H1 (cell line): Measurements from ENCODE around the gene IRAK1BP1. TPM values are rescaled to one million over a fixed set of nuclear protein-coding genes. Genes with fewer than 3 reads are reported as not detected.

Experiments
- ASH2L ChIP-seq: fragments of 200-600, 300-600 bp; sonication (generic); IDR thresholded peaks from one replicate; pipeline ENCODE4 v1.7.1; 2017; ENCODE audit warnings: low read length
- ATF2 ChIP-seq: IDR thresholded peaks from 2 replicates; pipeline ENCODE4 v1.6.1; 2012; ENCODE audit warnings: low read length, inconsistent platforms
- BACH1 ChIP-seq: IDR thresholded peaks from 2 replicates; pipeline ENCODE4 v1.6.1; 2012; ENCODE audit warnings: low read length, improper control_type of control experiment
- HDAC6 ChIP-seq: IDR thresholded peaks from one replicate; pipeline ENCODE4 v1.7.1; 2012; ENCODE audit warnings: low read depth, mild to moderate bottlenecking, inconsistent platforms, low read length, moderate library complexity
- KDM4A ChIP-seq: IDR thresholded peaks from one replicate; pipeline ENCODE4 v1.7.1; 2012; ENCODE audit warnings: low read depth, mild to moderate bottlenecking, moderate library complexity, low read length, inconsistent platforms; ENCODE audit not compliant: severe bottlenecking
- NRF1 ChIP-seq: IDR thresholded peaks from 2 replicates; pipeline ENCODE4 v1.6.1; 2011; ENCODE audit warnings: mild to moderate bottlenecking, low read depth, low read length, improper control_type of control experiment
- RXRA ChIP-seq: IDR thresholded peaks from 2 replicates; pipeline ENCODE4 v1.6.1; 2011; ENCODE audit warnings: low read depth, mild to moderate bottlenecking, low read length, moderate library complexity; ENCODE audit not compliant: insufficient read depth
- SIN3A ChIP-seq, 2 experiments: IDR thresholded peaks in 1 of 2; conservative IDR thresholded peaks in 1 of 2; 2 replicates each; pipeline ENCODE4 v1.6.1; 2011 to 2012; ENCODE audit warnings: low read length in 2 of 2, improper control_type of control experiment in 1 of 2, low read depth in 1 of 2, mild to moderate bottlenecking in 1 of 2
- polyA plus RNA-seq, 7 experiments: library from polyadenylated mRNA; depleted of rRNA in 3 of 7; stranded (reverse) in 5 of 7; unstranded in 2 of 7; fragments of >200 nt in 5 of 7; fragments of 200-250 nt in 2 of 7; gene quantifications; 1 replicate in 5 of 7; 2 replicates in 1 of 7; 4 replicates in 1 of 7; pipeline versions ENCODE4 v1.2.1 to v1.2.3, GENCODE V29; 2011 to 2013; ENCODE audit warnings: missing spikeins in 2 of 7, mixed read lengths in 2 of 7
- total RNA-seq: library from RNA; stranded (reverse); fragmentation: NEBNext Ultra II Directional; extraction: Animal tissue kit (Norgen Biotek cat#: 25700); gene quantifications from 2 replicates; pipeline ENCODE4 v1.2.1, GENCODE V29; 2021
- TF ChIP-seq, protein P1 (sequence below): IDR thresholded peaks from 2 replicates; pipeline ENCODE4 v1.6.1; 2011; ENCODE audit warnings: low read length, improper control_type of control experiment
- TF ChIP-seq, protein P2 (sequence below): IDR thresholded peaks from 2 replicates; pipeline ENCODE4 v1.6.1; 2012; ENCODE audit warnings: inconsistent platforms

The IRAK1BP1 gene
- total and polyA plus RNA-seq, 2 of the 8 experiments (the other 6 are each of a cell fraction or from before 2014, with no cell fraction given), result 3.7 to 4.7 TPM

GRCh38 chr6:78910591-78911171 is 43.3 kb downstream of the IRAK1BP1 start (continued):
- no peak for TF ChIP-seq RXRA
- no peak for TF ChIP-seq NRF1
- peak in 1 of 2 experiments; percentile 20; a peak in 1 of 4 replicates for TF ChIP-seq SIN3A (conservative IDR thresholded peaks at IDR 0.05 in 1 of 2, IDR thresholded peaks at IDR 0.05 in 1 of 2; ENCODE audit: low read depth in 1 of 2, low read length in 2 of 2)
- TF ChIP-seq, protein P1, sequence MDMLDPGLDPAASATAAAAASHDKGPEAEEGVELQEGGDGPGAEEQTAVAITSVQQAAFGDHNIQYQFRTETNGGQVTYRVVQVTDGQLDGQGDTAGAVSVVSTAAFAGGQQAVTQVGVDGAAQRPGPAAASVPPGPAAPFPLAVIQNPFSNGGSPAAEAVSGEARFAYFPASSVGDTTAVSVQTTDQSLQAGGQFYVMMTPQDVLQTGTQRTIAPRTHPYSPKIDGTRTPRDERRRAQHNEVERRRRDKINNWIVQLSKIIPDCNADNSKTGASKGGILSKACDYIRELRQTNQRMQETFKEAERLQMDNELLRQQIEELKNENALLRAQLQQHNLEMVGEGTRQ, result no peak
- TF ChIP-seq KDM4A, result peak; percentile 92
- no peak for TF ChIP-seq HDAC6
- TF ChIP-seq BACH1, result peak; percentile 78
- TF ChIP-seq ATF2, result no peak
- TF ChIP-seq, protein P2, sequence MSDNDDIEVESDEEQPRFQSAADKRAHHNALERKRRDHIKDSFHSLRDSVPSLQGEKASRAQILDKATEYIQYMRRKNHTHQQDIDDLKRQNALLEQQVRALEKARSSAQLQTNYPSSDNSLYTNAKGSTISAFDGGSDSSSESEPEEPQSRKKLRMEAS, result peak; percentile 78
- peak; percentile 45 for TF ChIP-seq ASH2L
